Activated CD4-positive, alpha-beta memory T cell treated with anti-CD3 and anti-CD28 coated beads for 36 hours (primary cell): Measurements from ENCODE around the gene GARNL3. TPM values are rescaled to one million over a fixed set of nuclear protein-coding genes. Genes with fewer than 3 reads are reported as not detected.

Experiments used
- CTCF ChIA-PET: fragments of 350-600 bp; sonication (Branson Sonifier 250); formaldehyde crosslinking; loops from one replicate; lab custom pipeline; 2021; ENCODE audit warnings: antibody characterized with exemption, inconsistent platforms; lab: Charles Lee
- POLR2A ChIA-PET: fragments of 350-600 bp; sonication (Branson Sonifier 250); formaldehyde crosslinking; loops from one replicate; lab custom pipeline; 2021; ENCODE audit warnings: antibody characterized with exemption; lab: Charles Lee
- DNase-seq: peaks from one replicate; pipeline ENCODE4 v3.0.0-alpha.2; 2020
- H3K27ac Mint-ChIP-seq: one replicate; pipeline ENCODE4 v1.8.0; 2021; ENCODE audit warnings: mixed read lengths
- H3K27me3 Mint-ChIP-seq: one replicate; pipeline ENCODE4 v1.8.0; 2021; ENCODE audit warnings: mixed read lengths
- H3K36me3 Mint-ChIP-seq: one replicate; pipeline ENCODE4 v1.8.0; 2021; ENCODE audit warnings: mixed read lengths
- H3K4me1 Mint-ChIP-seq: one replicate; pipeline ENCODE4 v1.8.0; 2021; ENCODE audit warnings: low read depth, mixed read lengths
- H3K4me3 Mint-ChIP-seq: one replicate; pipeline ENCODE4 v1.8.0; 2021; ENCODE audit warnings: mild to moderate bottlenecking, mixed read lengths
- H3K9me3 Mint-ChIP-seq: one replicate; pipeline ENCODE4 v1.8.0; 2021; ENCODE audit warnings: mixed read lengths
- intact Hi-C: fragments of 100-400 bp; cut with micrococcal nuclease; formaldehyde crosslinking; loops from one replicate; pipeline ENCODE4 v1.15.1; 2023
- total RNA-seq, 2 experiments: library from RNA; stranded (reverse); gene quantifications; one replicate each; pipeline ENCODE4 v1.2.3, GENCODE V29; 2021

GARNL3 gene
- total RNA-seq, 2 experiments from 2014 or later = 3.5 to 3.9 TPM

DNA sequence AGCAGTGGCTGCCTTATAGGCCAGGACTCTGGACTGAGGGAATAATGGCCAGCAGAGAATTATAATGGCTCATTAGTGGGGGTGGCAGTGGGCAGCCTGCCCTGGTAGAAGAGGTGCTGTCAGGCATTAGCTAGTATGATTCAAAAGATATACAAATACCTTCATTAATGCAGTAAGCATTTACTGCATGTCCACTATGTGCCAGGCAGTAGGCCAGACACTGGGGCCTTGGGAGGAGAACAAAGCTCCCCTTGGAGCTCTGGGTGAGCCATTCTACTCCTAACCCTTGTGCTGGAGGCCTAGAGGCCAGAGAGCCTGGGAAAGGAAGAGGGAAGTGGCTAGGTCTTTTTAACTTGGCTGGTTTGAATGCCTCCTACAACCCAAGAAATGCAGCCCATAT is 2.0 kb upstream of the GARNL3 start:
- H3K9me3 Mint-ChIP-seq = no peaks in the 10 kb centered on the region
- ChIA-PET CTCF (no interaction called here), POLR2A (no interaction called here)
- H3K27me3 Mint-ChIP-seq = no peaks in the 10 kb centered on the region
- no peak overlapping the region for H3K4me3 Mint-ChIP-seq
- no peaks in the 10 kb centered on the region for H3K36me3 Mint-ChIP-seq
- no peak for DNase-seq
- H3K4me1 Mint-ChIP-seq = no peaks in the 10 kb centered on the region
- H3K27ac Mint-ChIP-seq = no peak overlapping the region
- intact Hi-C loops = no loop called here

DNA sequence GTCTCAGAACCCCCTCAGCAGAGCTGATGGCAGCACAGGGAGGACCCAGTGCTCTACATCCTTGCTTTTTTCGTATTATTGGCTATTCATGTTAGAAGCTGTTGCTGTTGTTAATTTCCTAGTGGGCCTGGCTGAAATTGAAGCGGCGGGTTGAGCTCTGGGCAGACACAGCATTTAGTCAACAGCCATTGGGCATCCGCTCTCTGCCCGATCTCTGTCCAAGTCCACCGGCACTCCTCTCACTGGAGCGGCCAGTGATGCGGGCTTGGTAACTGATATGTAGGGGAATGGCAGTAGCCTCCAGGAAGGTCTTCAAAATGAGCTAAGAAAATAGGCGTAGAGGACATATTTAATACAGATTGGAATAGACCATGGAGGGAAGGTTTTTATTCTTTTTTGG is 1.3 kb upstream of the GARNL3 start:
- DNase-seq = no peak
- no peaks in the 10 kb centered on the region for H3K27me3 Mint-ChIP-seq
- H3K9me3 Mint-ChIP-seq = no peaks in the 10 kb centered on the region
- H3K36me3 Mint-ChIP-seq = no peaks in the 10 kb centered on the region
- intact Hi-C loops = no loop called here
- H3K4me1 Mint-ChIP-seq = peaks cover 2% of the 10 kb centered on the region
- POLR2A ChIA-PET = no interaction called here
- H3K27ac Mint-ChIP-seq = no peak overlapping the region
- CTCF ChIA-PET = no interaction called here
- H3K4me3 Mint-ChIP-seq = no peak overlapping the region

DNA sequence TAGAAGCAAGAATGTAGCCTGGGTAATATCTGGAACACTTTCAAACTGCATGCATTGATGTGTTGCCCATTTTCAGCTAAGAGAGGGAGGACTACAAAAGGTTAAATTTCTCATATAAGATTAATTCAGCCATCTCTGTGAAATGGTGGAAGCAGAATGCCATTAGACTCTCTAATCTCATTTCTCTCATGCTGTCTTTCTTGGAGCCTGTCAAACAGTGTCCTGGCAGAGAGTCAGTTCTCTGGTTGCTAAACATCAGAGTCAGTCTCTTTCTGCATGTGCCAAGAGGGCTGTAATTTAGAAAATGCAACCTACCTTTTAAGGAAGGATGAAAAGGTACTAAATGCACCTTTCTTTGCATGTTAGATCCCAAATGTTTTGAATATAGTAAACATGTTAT is 910 bp upstream of the GARNL3 start:
- no peaks in the 10 kb centered on the region for H3K9me3 Mint-ChIP-seq
- H3K36me3 Mint-ChIP-seq = no peaks in the 10 kb centered on the region
- ChIA-PET POLR2A (no interaction called here), CTCF (no interaction called here)
- H3K27ac Mint-ChIP-seq = no peak overlapping the region
- peaks cover 3% of the 10 kb centered on the region for H3K4me1 Mint-ChIP-seq
- intact Hi-C loops = no loop called here
- no peak for DNase-seq
- no peaks in the 10 kb centered on the region for H3K27me3 Mint-ChIP-seq
- H3K4me3 Mint-ChIP-seq = no peak overlapping the region

DNA sequence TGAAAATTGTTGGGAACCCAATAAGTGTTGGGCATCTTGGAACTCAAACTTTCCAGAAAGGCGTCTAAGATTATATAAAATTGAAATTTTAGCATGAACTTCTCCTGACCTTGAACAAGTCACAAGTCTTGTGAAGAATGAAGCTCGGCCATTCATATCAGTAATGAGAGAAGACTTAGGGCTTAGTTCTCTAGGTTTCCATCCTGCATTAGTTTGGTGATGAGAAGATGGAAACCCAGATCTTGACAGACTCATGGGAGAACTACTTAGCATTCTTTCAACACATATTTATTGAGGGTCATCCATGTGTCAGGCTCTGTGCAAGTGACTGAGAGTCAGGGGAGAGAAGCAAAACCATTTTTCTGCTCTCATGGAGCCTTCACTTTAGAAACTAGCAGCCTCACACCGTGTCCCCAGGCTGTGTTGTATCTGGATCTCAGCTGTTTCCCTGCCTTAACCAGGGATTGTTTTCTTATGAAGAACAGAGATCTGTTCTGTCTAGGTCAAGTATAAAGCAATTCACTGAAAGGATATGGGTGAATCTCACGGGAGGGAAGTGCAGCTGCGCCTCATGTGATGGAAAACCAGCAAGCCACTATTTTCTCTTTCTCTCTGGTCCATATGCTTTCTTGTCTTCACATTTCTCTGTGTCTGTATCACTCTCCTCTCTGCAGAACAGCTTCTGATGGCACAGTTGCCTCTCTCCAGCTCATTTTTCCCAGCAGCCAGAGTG is 3.4 kb downstream of the GARNL3 start:
- Mint-ChIP-seq H3K9me3 (no peaks in the 10 kb centered on the region), H3K36me3 (no peaks in the 10 kb centered on the region), H3K4me1 (peaks cover 3% of the 10 kb centered on the region), H3K27ac (no peak overlapping the region), H3K27me3 (peaks cover 2% of the 10 kb centered on the region), H3K4me3 (no peak overlapping the region)
- ChIA-PET CTCF (no interaction called here), POLR2A (no interaction called here)
- intact Hi-C loops = no loop called here
- no peak for DNase-seq

DNA sequence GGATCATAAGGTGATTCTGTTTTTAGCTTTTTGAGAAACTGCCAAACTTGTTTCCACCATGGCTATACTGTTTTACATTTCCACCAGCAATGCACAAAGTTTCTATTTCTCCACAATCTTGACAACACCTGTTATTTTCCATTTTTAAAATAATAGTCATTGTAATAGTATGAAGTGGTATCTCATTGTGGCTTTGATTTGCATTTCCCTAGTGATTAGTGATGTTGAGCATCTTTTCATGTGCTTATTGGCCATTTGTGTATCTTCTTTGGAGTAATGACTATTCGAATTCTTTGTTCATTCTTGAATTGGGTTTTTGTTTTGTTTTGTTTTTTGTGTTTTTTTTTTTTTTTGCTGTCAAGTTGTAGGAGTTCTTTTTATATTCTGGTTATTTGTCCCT is 4.9 kb downstream of the GARNL3 start:
- Mint-ChIP-seq H3K27me3 (peaks cover 2% of the 10 kb centered on the region), H3K9me3 (no peaks in the 10 kb centered on the region), H3K4me3 (no peak overlapping the region), H3K36me3 (no peaks in the 10 kb centered on the region), H3K4me1 (peaks cover 3% of the 10 kb centered on the region), H3K27ac (no peak overlapping the region)
- POLR2A ChIA-PET = no interaction called here
- DNase-seq = no peak
- intact Hi-C loops = no loop called here
- CTCF ChIA-PET = no interaction called here

DNA sequence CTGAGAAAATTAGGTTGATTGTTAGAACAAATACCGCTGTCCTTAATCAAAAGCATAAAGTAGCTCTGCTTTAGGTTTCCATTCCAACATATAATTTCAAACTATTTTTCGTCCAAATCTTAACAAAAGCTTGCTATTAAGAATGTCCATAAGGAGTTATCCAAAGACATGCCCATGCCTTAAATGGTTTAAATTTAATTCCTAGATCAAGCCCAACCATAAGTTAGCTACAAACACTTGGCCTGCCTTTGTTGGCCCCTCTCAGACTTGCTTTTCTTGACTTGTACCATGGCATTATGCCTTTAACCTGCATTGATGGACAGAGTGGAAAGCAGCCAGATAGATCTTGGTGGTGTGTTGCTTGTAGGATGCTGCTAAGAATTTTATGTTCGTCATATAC is 8.8 kb downstream of the GARNL3 start:
- no peak for DNase-seq
- intact Hi-C loops = no loop called here
- no peak overlapping the region for H3K27ac Mint-ChIP-seq
- H3K4me3 Mint-ChIP-seq = no peak overlapping the region
- ChIA-PET POLR2A (no interaction called here), CTCF (interaction anchor here (1.8 kb wide), 1 partner anchor 59 kb away, joined by 3 read pairs; no protein-coding TSS in a partner anchor)
- H3K27me3 Mint-ChIP-seq = peaks cover 5% of the 10 kb centered on the region
- no peaks in the 10 kb centered on the region for H3K36me3 Mint-ChIP-seq
- no peaks in the 10 kb centered on the region for H3K9me3 Mint-ChIP-seq
- peaks cover 2% of the 10 kb centered on the region for H3K4me1 Mint-ChIP-seq

DNA sequence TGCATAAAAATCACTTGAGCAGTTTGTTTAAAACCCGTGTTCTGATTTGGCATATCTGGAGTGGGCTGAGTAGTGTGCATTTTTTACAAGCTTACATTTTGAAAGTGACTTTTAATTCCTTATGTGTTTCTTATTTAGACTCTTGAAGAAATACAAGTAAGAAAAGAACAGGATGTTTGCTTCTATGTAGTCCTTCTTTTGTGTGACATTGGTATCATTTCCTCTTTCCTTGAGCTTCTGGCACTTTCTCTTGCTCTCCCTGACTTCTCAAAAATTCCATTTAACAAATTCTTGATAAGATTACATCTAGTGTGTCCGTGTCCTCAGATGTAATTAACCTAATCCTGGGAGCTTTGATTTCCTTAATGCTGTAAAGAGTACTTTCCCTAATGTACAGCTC is 12.5 kb downstream of the GARNL3 start:
- H3K4me3 Mint-ChIP-seq = no peak overlapping the region
- H3K27me3 Mint-ChIP-seq = peaks cover 5% of the 10 kb centered on the region
- no peaks in the 10 kb centered on the region for H3K9me3 Mint-ChIP-seq
- H3K36me3 Mint-ChIP-seq = no peaks in the 10 kb centered on the region
- H3K4me1 Mint-ChIP-seq = peaks cover 7% of the 10 kb centered on the region
- intact Hi-C loops = no loop called here
- H3K27ac Mint-ChIP-seq = no peak overlapping the region
- DNase-seq = no peak
- ChIA-PET CTCF (no interaction called here), POLR2A (no interaction called here)

DNA sequence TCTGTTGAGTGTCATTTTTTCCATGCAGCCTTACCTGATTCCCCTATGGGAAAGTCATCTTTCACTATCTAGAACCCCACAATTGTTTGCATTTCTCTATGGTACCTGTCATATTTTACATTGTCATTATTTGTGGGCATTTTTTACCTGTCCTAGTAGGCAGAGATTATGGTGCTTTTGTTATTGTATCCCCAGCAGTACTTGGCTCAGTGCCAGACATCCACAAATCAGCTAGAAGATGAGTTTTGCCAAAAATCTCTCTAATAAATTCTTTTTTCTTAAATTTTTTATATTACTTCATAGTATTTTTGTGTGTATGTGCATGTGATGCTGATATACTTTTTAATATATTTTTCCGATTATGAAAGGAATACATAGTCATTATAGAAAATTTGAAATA is 13.2 kb downstream of the GARNL3 start:
- H3K27ac Mint-ChIP-seq = no peak overlapping the region
- POLR2A ChIA-PET = no interaction called here

DNA sequence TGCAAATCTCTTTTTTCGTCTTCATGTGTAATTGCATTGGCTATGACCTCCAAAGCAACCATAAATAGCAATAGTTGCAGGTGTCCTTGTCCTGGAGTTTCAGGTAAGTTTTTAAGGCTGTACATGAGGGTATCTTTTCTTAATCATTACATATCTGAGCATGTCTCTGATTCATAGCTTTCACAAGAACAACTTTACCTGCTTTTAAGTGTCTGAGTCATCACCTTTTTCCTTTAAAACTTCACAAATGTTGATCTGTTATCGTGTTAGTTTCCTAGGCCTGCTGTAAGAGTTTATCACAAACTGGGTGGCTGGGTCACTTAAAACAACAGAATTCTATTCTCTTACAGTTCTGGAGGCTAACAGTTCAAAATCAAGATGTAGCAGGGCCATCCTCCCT is 13.8 kb downstream of the GARNL3 start:
- Mint-ChIP-seq H3K9me3 (no peaks in the 10 kb centered on the region), H3K27ac (no peak overlapping the region), H3K27me3 (peaks cover 5% of the 10 kb centered on the region), H3K4me1 (peaks cover 7% of the 10 kb centered on the region), H3K36me3 (no peaks in the 10 kb centered on the region), H3K4me3 (no peak overlapping the region)
- intact Hi-C loops = no loop called here
- POLR2A ChIA-PET = no interaction called here
- CTCF ChIA-PET = no interaction called here
- no peak for DNase-seq

More for the DNA sequence above, 13.2 kb downstream of the GARNL3 start:
- Mint-ChIP-seq H3K4me3 (no peak overlapping the region), H3K27me3 (peaks cover 5% of the 10 kb centered on the region), H3K36me3 (no peaks in the 10 kb centered on the region), H3K4me1 (peaks cover 7% of the 10 kb centered on the region), H3K9me3 (no peaks in the 10 kb centered on the region)
- DNase-seq = no peak
- intact Hi-C loops = no loop called here
- CTCF ChIA-PET = no interaction called here

DNA sequence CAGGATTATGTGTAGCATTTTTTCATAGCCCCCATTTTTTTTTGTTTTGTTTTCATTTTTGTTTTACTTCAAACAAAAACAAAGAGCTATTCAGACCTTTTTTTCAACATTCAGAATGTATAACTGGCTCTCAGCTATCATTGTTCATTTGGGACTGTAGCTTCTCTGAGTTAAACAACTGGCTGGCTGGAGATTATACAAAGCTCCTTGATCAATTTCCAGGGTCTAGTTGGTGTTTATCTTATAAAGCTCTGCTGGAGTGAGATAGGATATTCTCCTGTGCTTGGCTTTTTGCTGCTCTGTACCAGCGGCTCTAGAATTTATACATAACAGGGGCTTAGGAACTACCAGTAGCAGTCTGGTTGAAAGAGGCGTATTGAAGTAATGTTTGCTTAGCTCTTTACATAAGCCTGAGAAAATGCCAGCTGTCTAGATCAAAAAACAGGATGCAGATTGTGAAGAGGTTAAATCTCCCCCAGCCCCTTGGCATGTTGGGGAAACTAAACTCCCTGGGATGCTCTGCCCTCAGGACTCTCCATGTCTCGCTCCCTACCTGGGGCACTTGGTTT is 15.2 kb downstream of the GARNL3 start:
- Mint-ChIP-seq H3K27ac (no peak overlapping the region), H3K9me3 (no peaks in the 10 kb centered on the region)

DNA sequence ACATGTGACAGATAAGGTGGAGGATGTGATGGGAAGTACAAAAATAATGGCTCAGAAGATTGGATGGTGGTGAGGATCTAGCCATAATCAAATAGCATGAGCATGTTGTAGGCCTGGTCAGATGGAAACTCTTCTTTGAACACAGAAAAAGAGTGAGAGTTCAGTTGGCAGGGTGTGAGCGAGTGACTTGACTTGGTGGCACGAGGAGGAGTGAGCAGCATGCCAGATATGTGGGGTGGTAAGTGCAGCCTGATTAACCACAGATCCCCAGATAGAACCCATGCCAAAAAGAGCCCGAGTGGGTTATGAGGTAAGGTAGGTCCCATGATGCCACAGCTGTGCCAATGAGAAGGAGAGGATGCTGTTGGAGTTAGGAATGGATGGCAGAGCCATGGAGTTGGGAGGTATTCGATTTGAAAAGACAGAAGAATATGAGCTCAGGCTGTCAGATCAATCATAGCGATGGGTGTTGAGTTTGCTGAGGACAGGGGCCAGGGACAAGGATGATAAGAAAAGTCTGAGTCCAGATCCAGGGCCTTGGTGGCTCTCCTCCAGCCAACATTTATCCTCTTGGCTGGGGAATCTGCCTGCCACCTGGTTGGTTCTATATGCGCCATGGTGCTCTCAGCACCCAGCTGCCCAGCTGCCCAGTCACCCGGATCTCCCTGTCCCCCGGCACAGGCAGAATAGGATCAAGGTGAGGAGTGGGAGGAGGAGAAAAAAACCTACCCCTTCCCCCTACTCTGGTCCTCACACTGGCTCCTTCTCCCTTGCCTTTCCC is 16.5 kb downstream of the GARNL3 start:
- no peaks in the 10 kb centered on the region for H3K36me3 Mint-ChIP-seq
- intact Hi-C loops = no loop called here
- no peak overlapping the region for H3K4me3 Mint-ChIP-seq
- POLR2A ChIA-PET = no interaction called here
- no peak for DNase-seq
- H3K4me1 Mint-ChIP-seq = peaks cover 7% of the 10 kb centered on the region
- H3K27me3 Mint-ChIP-seq = peaks cover 5% of the 10 kb centered on the region
- no peak overlapping the region for H3K27ac Mint-ChIP-seq
- no peaks in the 10 kb centered on the region for H3K9me3 Mint-ChIP-seq
- CTCF ChIA-PET = no interaction called here

More for the DNA sequence above, 15.2 kb downstream of the GARNL3 start:
- no peak overlapping the region for H3K4me3 Mint-ChIP-seq
- H3K27me3 Mint-ChIP-seq = peaks cover 5% of the 10 kb centered on the region
- H3K4me1 Mint-ChIP-seq = peaks cover 7% of the 10 kb centered on the region
- ChIA-PET CTCF (no interaction called here), POLR2A (no interaction called here)
- intact Hi-C loops = no loop called here
- DNase-seq = no peak
- no peaks in the 10 kb centered on the region for H3K36me3 Mint-ChIP-seq

DNA sequence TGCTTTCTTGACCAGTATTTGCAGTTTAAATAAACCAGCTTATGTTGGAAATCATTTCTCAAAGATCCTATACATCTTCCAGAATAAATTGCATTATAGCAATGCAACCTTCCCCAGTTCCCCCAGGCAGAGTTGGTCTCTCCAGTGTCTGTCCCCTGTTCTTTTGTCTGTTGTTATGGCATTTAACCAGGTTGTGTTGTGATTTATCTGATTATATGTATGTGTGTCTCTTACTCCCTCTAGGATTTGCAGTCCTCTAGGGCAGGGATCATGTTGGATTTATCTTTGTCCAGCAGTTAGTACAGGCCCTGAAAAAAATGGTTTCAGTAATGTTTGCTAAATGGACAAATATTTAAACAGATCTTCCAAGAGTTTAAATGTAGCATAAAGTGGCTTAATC is 17.3 kb downstream of the GARNL3 start:
- no peaks in the 10 kb centered on the region for H3K36me3 Mint-ChIP-seq
- intact Hi-C loops = no loop called here
- H3K4me1 Mint-ChIP-seq = peaks cover 7% of the 10 kb centered on the region
- peaks cover 1% of the 10 kb centered on the region for H3K27me3 Mint-ChIP-seq
- H3K9me3 Mint-ChIP-seq = no peaks in the 10 kb centered on the region
- no peak overlapping the region for H3K27ac Mint-ChIP-seq
- no peak for DNase-seq
- ChIA-PET CTCF (no interaction called here), POLR2A (no interaction called here)
- H3K4me3 Mint-ChIP-seq = no peak overlapping the region
